WI38 (cell line): ENCODE measurements around the gene ZHX3.

Source experiments
- H3K4me3 ChIP-seq: 2 replicates; pipeline ENCODE4 v1.5.1; 2011; ENCODE audit warnings: low read depth, mild to moderate bottlenecking, control low read depth, low read length
- CTCF ChIP-seq: IDR thresholded peaks from 2 replicates; pipeline ENCODE4 v1.5.1; 2012; ENCODE audit warnings: low read depth, mild to moderate bottlenecking, control low read depth, low read length

Gene ZHX3

DNA sequence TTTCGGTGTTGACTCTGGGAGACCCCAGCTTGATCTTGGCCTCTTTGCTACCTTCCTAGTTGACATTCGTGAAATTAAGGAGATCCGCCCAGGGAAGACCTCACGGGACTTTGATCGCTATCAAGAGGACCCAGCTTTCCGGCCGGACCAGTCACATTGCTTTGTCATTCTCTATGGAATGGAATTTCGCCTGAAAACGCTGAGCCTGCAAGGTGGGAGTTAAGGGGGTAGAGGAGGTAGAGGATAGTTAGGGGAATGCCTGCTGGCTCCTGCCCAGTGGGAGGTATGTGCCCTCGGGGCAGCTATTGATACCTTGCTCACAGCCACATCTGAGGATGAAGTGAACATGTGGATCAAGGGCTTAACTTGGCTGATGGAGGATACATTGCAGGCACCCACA, 158.0 kb downstream of the ZHX3 start:
- H3K4me3 ChIP-seq = no peak overlapping the region
- no peak for TF ChIP-seq CTCF

GRCh38 chr20:41158082-41158625, 159.4 kb downstream of the ZHX3 start:
- TF ChIP-seq CTCF = no peak
- no peak overlapping the region for H3K4me3 ChIP-seq

- TF ChIP-seq CTCF = no peak
- H3K4me3 ChIP-seq = no peak overlapping the region
These were observed 162.3 kb downstream of the ZHX3 start for GRCh38 chr20:41155261-41155660.

DNA sequence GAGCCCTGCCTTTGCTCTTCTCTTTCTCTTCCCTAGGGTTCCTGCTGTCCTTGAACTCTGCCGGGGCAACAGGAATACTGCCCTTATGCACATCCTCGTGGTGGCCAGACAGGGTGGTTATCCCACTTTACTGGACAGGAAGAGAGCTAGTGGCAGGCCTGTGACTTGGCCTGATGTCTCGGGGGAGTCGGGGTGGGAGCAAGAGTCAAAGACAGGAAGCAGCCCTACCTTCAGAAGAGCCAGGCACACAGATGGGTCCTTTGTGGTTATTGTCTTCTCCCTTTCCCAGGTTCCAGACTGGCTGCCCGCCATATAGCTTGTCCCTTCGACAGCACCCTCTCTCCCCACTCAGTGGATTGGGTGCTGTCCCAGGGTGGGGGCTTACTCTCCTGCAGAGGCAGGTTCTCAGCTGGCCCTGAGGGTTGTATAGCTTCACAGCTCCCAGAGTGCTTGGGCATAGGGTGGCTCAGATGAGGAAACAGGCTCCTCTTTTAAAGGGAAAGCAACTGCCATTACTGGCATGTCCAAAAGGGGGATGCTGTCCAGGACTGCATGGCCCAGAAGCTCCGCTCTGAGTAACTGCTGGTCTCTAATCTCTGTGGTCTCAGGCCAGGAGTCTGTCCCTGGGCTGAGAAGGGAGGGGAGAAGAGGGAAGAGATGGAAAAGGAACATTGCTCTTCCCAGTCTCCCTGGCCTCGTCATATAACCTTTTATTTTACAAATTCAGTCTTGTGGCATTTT, 162.9 kb downstream of the ZHX3 start:
- TF ChIP-seq CTCF = no peak
- no peak overlapping the region for H3K4me3 ChIP-seq

- TF ChIP-seq CTCF = no peak
- no peak overlapping the region for H3K4me3 ChIP-seq
These were observed 165.3 kb downstream of the ZHX3 start for GRCh38 chr20:41152108-41152757.

- H3K4me3 ChIP-seq = no peak overlapping the region
- TF ChIP-seq CTCF = no peak
These were observed 166.2 kb downstream of the ZHX3 start for GRCh38 chr20:41151134-41151869.
